Measurements from ENCODE around the gene YBX1. TPM values are rescaled to one million over a fixed set of nuclear protein-coding genes. Genes with fewer than 3 reads are reported as not detected.

The YBX1 gene
- total and polyA plus RNA-seq, 2 of the 13 experiments (the other 11 are each of a cell fraction or from before 2014, with no cell fraction given): 339 to 628 TPM

DNA sequence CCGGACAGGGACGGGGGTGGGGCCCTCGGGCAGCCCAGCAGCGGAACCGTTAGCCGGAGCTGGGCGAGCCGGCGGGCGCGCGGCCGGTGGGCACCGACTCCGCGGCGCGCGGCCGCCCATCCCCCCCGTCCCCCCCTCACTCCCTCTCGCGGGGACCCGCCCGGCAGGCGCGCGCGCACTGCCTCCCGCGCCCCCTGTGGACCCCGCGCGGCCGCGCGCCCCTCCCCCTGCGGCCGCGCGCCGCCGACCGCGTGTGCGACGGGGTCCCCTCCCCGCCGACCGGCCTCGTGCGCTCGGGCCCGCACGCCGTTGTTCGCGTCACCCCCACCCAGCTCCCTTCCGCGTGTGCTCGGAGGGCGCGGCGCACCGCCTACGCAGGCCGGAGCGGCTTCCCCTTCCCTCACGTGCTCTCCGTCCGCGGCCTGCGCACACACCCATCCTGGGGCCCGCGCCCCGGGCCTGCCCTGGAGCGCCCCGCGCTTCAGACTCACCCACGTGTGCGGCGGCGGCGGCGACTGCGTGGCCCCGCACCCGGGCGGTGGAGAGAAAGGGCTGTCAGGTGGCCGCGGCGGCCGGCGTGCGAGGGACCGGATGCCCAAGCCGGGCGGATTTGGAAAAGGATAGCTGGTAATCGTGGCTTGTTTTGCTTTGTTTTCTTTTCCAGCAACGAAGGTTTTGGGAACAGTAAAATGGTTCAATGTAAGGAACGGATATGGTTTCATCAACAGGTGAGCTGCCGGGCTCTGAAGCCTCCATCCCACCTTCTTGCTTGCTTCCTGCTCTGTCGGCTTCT lies 717 bp downstream of the YBX1 start (continued):
- TF ChIP-seq, protein P1, sequence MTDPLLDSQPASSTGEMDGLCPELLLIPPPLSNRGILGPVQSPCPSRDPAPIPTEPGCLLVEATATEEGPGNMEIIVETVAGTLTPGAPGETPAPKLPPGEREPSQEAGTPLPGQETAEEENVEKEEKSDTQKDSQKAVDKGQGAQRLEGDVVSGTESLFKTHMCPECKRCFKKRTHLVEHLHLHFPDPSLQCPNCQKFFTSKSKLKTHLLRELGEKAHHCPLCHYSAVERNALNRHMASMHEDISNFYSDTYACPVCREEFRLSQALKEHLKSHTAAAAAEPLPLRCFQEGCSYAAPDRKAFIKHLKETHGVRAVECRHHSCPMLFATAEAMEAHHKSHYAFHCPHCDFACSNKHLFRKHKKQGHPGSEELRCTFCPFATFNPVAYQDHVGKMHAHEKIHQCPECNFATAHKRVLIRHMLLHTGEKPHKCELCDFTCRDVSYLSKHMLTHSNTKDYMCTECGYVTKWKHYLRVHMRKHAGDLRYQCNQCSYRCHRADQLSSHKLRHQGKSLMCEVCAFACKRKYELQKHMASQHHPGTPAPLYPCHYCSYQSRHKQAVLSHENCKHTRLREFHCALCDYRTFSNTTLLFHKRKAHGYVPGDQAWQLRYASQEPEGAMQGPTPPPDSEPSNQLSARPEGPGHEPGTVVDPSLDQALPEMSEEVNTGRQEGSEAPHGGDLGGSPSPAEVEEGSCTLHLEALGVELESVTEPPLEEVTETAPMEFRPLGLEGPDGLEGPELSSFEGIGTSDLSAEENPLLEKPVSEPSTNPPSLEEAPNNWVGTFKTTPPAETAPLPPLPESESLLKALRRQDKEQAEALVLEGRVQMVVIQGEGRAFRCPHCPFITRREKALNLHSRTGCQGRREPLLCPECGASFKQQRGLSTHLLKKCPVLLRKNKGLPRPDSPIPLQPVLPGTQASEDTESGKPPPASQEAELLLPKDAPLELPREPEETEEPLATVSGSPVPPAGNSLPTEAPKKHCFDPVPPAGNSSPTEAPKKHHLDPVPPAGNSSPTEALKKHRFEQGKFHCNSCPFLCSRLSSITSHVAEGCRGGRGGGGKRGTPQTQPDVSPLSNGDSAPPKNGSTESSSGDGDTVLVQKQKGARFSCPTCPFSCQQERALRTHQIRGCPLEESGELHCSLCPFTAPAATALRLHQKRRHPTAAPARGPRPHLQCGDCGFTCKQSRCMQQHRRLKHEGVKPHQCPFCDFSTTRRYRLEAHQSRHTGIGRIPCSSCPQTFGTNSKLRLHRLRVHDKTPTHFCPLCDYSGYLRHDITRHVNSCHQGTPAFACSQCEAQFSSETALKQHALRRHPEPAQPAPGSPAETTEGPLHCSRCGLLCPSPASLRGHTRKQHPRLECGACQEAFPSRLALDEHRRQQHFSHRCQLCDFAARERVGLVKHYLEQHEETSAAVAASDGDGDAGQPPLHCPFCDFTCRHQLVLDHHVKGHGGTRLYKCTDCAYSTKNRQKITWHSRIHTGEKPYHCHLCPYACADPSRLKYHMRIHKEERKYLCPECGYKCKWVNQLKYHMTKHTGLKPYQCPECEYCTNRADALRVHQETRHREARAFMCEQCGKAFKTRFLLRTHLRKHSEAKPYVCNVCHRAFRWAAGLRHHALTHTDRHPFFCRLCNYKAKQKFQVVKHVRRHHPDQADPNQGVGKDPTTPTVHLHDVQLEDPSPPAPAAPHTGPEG (CRISPR knock-in tag; IDR thresholded peaks at IDR 0.05): peak; percentile 82; the same call in 1 of the 2 replicates
- TF ChIP-seq, protein P2, sequence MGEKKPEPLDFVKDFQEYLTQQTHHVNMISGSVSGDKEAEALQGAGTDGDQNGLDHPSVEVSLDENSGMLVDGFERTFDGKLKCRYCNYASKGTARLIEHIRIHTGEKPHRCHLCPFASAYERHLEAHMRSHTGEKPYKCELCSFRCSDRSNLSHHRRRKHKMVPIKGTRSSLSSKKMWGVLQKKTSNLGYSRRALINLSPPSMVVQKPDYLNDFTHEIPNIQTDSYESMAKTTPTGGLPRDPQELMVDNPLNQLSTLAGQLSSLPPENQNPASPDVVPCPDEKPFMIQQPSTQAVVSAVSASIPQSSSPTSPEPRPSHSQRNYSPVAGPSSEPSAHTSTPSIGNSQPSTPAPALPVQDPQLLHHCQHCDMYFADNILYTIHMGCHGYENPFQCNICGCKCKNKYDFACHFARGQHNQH (CRISPR knock-in tag; IDR thresholded peaks at IDR 0.05): peak; percentile 52; the same call in 1 of the 2 replicates
- TF ChIP-seq THAP11 (CRISPR knock-in tag; IDR thresholded peaks at IDR 0.05): peak; percentile 44; the same call in 1 of the 2 replicates
- no peak for TF ChIP-seq THAP8 (CRISPR knock-in tag; IDR thresholded peaks at IDR 0.05; ENCODE audit: borderline replicate concordance)
- TF ChIP-seq ZNF766 (CRISPR knock-in tag; IDR thresholded peaks at IDR 0.05; ENCODE audit: borderline replicate concordance): peak; percentile 77; the same call in 1 of the 2 replicates
- TF ChIP-seq ZNF580 (CRISPR knock-in tag; IDR thresholded peaks at IDR 0.05; ENCODE audit: borderline replicate concordance, low read depth): 0 out of 2 replicates have a peak, but pooled peaks have one; percentile 27
- TF ChIP-seq ZNF230 (CRISPR knock-in tag; IDR thresholded peaks at IDR 0.05): 0 out of 2 replicates have a peak, but pooled peaks have one; percentile 50
- TF ChIP-seq E2F1 (CRISPR knock-in tag; IDR thresholded peaks at IDR 0.05): 0 out of 2 replicates have a peak, but pooled peaks have one; percentile 29
- no peak for TF ChIP-seq THAP7 (CRISPR knock-in tag; IDR thresholded peaks at IDR 0.05)
- TF ChIP-seq RAD21 (CRISPR knock-in tag; IDR thresholded peaks at IDR 0.05): peak; percentile 5; the same call in 1 of the 2 replicates
- peak in 1 of 2 experiments; percentile 46; a peak in 1 of 4 replicates for TF ChIP-seq KLF16 (CRISPR knock-in tag; IDR thresholded peaks at IDR 0.05)
- peak; percentile 38; the same call in 1 of the 2 replicates for TF ChIP-seq ARNTL (CRISPR knock-in tag; IDR thresholded peaks at IDR 0.05)
- peak; percentile 76 for TF ChIP-seq SALL1 (CRISPR knock-in tag; IDR thresholded peaks at IDR 0.05)
- 0 out of 2 replicates have a peak, but pooled peaks have one; percentile 55 for TF ChIP-seq KAT7 (CRISPR knock-in tag; IDR thresholded peaks at IDR 0.05; ENCODE audit: borderline replicate concordance)
- TF ChIP-seq, protein P3, sequence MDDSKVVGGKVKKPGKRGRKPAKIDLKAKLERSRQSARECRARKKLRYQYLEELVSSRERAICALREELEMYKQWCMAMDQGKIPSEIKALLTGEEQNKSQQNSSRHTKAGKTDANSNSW (CRISPR knock-in tag; IDR thresholded peaks at IDR 0.05; ENCODE audit: borderline replicate concordance): 0 out of 2 replicates have a peak, but pooled peaks have one; percentile 59
- no peak for TF ChIP-seq ZNF569 (CRISPR knock-in tag; IDR thresholded peaks at IDR 0.05; ENCODE audit: borderline replicate concordance)

Measured in HepG2 (cell line).